KMS-11 (cell line): ENCODE measurements around the gene UCN2.

ENCODE experiments used
- H2AFZ ChIP-seq: fragments of 200-600 bp; sonication (generic); 2 replicates; pipeline ENCODE4 v1.6.1; 2016; ENCODE audit warnings: antibody characterized with exemption, mixed run types, low read depth
- H3K27ac ChIP-seq: fragments of 200-600 bp; sonication (generic); 2 replicates; pipeline ENCODE4 v1.6.1; 2016; ENCODE audit warnings: mild to moderate bottlenecking, mixed run types
- H3K27me3 ChIP-seq: fragments of 200-600 bp; sonication (generic); 2 replicates; pipeline ENCODE4 v1.6.1; 2017; ENCODE audit warnings: mild to moderate bottlenecking, low read depth, mixed run types, moderate library complexity; ENCODE audit not compliant: insufficient read depth
- H3K36me3 ChIP-seq: fragments of 200-600 bp; sonication (generic); 2 replicates; pipeline ENCODE4 v1.6.1; 2017; ENCODE audit warnings: mild to moderate bottlenecking, mixed run types; ENCODE audit not compliant: insufficient read depth
- H3K4me1 ChIP-seq: fragments of 200-600 bp; sonication (generic); 2 replicates; pipeline ENCODE4 v1.6.1; 2016; ENCODE audit warnings: mild to moderate bottlenecking, low read depth, mixed run types; ENCODE audit not compliant: poor library complexity, severe bottlenecking
- H3K4me2 ChIP-seq: fragments of 200-600 bp; sonication (generic); 2 replicates; pipeline ENCODE4 v1.7.0; 2016; ENCODE audit warnings: mild to moderate bottlenecking, mixed run types
- H3K4me3 ChIP-seq: fragments of 200-600 bp; sonication (generic); IDR thresholded peaks from 2 replicates; pipeline ENCODE4 v1.6.1; 2017; ENCODE audit warnings: low read depth, low read length, mixed read lengths; ENCODE audit not compliant: insufficient read depth
- H3K79me2 ChIP-seq: fragments of 200-600 bp; sonication (generic); 2 replicates; pipeline ENCODE4 v1.6.1; 2016; ENCODE audit warnings: low read depth, mixed run types; ENCODE audit not compliant: insufficient read depth
- H3K9ac ChIP-seq: fragments of 200-600 bp; sonication (generic); 2 replicates; pipeline ENCODE4 v1.6.1; 2016; ENCODE audit warnings: mild to moderate bottlenecking, mixed run types
- H4K20me1 ChIP-seq: fragments of 200-600 bp; sonication (generic); 2 replicates; pipeline ENCODE4 v1.6.1; 2016; ENCODE audit warnings: mild to moderate bottlenecking, mixed run types; ENCODE audit not compliant: insufficient read depth
- TF ChIP-seq, protein P1 (sequence below): fragments of 200-600 bp; sonication (generic); conservative IDR thresholded peaks from 2 replicates; pipeline ENCODE4 v1.6.1; 2017; ENCODE audit warnings: low read depth, mild to moderate bottlenecking, antibody characterized with exemption, low read length, moderate library complexity, mixed read lengths

The UCN2 gene

DNA sequence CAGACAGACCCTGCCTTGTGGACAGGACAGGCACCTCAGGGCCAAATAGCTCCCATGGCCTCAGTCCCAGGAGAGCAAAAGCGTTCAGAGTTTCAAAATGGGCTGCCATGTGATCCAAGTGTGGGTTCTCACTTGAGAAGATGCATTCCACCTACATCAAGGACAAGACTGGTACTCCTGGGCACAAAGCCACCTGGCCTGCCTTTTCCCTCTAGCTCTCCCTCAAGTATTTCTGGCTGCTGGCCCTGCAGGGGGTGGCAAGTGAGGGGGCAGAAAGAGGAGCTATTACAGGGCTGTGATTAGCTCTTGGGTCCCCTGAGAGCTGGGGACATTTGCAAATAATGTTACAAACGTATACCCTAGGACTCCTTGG, 38.0 kb upstream of the UCN2 start:
- H3K4me3 ChIP-seq = no peak overlapping the region
- no peak overlapping the region for H3K9ac ChIP-seq
- no peak overlapping the region for H3K4me2 ChIP-seq
- TF ChIP-seq, protein P1, sequence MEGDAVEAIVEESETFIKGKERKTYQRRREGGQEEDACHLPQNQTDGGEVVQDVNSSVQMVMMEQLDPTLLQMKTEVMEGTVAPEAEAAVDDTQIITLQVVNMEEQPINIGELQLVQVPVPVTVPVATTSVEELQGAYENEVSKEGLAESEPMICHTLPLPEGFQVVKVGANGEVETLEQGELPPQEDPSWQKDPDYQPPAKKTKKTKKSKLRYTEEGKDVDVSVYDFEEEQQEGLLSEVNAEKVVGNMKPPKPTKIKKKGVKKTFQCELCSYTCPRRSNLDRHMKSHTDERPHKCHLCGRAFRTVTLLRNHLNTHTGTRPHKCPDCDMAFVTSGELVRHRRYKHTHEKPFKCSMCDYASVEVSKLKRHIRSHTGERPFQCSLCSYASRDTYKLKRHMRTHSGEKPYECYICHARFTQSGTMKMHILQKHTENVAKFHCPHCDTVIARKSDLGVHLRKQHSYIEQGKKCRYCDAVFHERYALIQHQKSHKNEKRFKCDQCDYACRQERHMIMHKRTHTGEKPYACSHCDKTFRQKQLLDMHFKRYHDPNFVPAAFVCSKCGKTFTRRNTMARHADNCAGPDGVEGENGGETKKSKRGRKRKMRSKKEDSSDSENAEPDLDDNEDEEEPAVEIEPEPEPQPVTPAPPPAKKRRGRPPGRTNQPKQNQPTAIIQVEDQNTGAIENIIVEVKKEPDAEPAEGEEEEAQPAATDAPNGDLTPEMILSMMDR = no peak
- H3K79me2 ChIP-seq = no peaks in the 10 kb centered on the region
- no peaks in the 10 kb centered on the region for H3K4me1 ChIP-seq
- H3K36me3 ChIP-seq = no peaks in the 10 kb centered on the region
- no peak overlapping the region for H3K27ac ChIP-seq
- H2AFZ ChIP-seq = no peak overlapping the region
- no peaks in the 10 kb centered on the region for H3K27me3 ChIP-seq
- no peaks in the 10 kb centered on the region for H4K20me1 ChIP-seq

DNA sequence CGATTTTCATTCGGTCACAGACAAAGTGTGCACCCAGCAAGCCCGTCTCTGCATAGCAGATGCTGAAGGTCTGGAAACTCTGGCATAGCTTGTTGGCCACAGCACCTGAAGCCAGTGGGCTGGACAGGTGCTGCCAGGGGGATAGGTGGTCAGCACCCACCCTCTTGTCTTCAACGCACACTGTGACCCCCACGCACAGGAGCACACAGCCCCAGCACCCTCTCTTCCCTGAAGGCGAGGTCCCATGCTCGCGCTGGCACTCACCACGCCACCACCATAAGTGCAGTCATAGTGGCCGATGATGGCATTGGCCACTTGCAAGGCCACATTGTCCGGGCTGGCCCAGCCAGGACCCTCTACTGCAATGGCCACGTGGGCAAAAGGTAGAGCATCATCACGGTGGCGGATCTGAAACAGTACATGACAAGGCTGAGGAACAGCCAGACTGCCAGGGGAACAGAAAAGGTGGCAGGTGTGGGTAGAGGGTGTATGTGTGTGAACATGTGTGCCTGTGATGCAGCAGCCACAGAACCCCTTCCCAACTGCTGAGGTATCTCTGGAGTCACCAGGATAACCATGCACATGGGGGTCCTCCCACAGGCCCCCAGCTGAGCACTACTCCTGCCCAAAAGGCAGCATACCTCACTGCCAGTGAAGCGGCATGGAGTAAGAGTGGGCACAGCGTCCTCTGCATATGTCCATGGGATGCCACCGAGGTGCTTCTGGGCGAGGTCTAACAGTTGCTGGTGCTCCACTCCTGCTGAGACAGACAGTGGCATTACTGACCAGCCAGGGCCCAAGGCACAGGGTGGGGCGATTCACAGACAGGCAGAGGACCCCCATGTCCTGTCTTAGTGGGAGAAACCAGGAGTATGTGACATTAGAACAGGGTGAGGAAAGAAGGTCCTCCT, 37.4 kb upstream of the UCN2 start:
- Histone ChIP-seq H3K27me3 (no peaks in the 10 kb centered on the region), H3K79me2 (no peaks in the 10 kb centered on the region), H2AFZ (no peak overlapping the region), H3K27ac (no peak overlapping the region), H4K20me1 (no peaks in the 10 kb centered on the region), H3K9ac (no peak overlapping the region), H3K36me3 (no peaks in the 10 kb centered on the region), H3K4me2 (no peak overlapping the region), H3K4me1 (no peaks in the 10 kb centered on the region), H3K4me3 (no peak overlapping the region)
- TF ChIP-seq, protein P1 = no peak

DNA sequence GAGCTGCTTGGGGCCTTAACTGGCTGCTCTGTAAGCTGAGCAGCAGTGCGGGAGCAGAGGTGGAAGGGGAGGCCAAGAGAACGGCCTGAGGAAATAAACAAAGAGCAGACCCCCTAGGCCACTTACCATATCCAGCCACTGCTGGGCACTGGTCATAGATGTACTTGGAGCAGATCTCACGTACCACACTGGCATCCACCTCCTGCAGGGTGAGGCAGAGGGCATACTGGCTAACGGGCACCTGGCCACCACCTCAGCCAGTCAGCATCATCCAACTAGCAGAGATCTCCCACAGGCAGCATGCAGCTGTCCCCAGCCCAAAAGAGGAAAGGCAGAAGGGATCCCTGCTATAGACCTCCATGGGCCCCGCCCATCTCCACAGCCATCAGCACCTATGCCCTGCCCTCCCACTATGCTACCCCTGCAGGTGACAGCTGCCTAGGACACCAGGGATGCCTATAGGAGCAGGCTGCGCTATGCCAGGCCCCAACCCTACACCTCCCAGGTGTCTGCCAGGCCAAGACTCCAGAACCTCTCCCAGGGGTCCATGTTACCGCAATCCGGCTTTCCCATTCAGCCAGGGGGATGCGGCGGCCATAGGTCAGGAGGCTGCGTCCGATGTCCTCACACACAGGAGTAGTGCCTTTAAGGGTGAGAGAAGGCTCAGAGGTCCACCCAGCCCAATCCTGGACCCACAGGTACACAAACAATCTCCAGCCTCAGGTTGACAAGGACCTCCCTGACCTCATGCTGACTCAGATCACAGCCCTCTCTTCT, 36.1 kb upstream of the UCN2 start:
- no peak overlapping the region for H3K27ac ChIP-seq
- H4K20me1 ChIP-seq = no peaks in the 10 kb centered on the region
- no peak overlapping the region for H3K4me3 ChIP-seq
- H3K27me3 ChIP-seq = no peaks in the 10 kb centered on the region
- H2AFZ ChIP-seq = no peak overlapping the region
- no peaks in the 10 kb centered on the region for H3K36me3 ChIP-seq
- H3K9ac ChIP-seq = no peak overlapping the region
- H3K4me1 ChIP-seq = no peaks in the 10 kb centered on the region
- no peaks in the 10 kb centered on the region for H3K79me2 ChIP-seq
- H3K4me2 ChIP-seq = no peak overlapping the region
- TF ChIP-seq, protein P1 = no peak

DNA sequence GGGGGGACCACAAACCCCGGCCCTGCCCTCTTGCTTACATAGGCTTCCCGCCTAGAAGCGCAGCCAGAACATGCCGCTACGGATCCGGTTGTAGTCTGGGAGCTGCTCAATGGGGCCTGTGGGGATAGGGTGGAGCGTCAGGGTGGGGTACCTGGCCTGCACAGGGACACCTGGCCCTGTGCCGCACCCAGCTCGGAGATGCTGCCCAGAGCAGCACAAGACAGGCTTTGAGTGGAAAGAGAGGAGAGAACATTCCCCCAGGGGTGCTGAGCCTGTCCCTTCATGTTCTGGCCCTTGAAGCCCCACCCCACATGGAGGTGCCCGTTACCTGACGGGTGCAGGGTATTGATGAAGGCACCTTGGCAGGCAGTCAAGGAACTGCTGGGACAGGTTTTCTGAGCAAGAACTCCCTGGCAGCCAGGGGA, 35.5 kb upstream of the UCN2 start:
- H3K27ac ChIP-seq = no peak overlapping the region
- no peak overlapping the region for H3K4me3 ChIP-seq
- H3K4me1 ChIP-seq = no peaks in the 10 kb centered on the region
- no peaks in the 10 kb centered on the region for H3K36me3 ChIP-seq
- H3K9ac ChIP-seq = no peak overlapping the region
- no peaks in the 10 kb centered on the region for H3K79me2 ChIP-seq
- no peaks in the 10 kb centered on the region for H3K27me3 ChIP-seq
- H4K20me1 ChIP-seq = no peaks in the 10 kb centered on the region
- H2AFZ ChIP-seq = no peak overlapping the region
- TF ChIP-seq, protein P1 = no peak
- H3K4me2 ChIP-seq = no peak overlapping the region
